GM23338 (cell line): Measurements from ENCODE around the gene OCIAD1.

Experiments used
- CTCF ChIP-seq, 2 experiments: fragments of 200-600 bp in 1 of 2; sonication (generic) in 1 of 2; conservative IDR thresholded peaks; 2 replicates each; pipeline versions ENCODE4 v1.5.1 to v1.6.1; 2016 to 2017; ENCODE audit warnings: antibody characterized with exemption in 2 of 2, low read depth in 2 of 2, mild to moderate bottlenecking in 2 of 2, moderate library complexity in 1 of 2
- ETS1 ChIP-seq: IDR thresholded peaks from 2 replicates; pipeline ENCODE4 v1.6.1; 2016; ENCODE audit warnings: antibody characterized with exemption
- EZH2 ChIP-seq: fragments of 200-600 bp; sonication (generic); IDR thresholded peaks from one replicate; pipeline ENCODE4 v1.8.0; 2017; ENCODE audit warnings: antibody characterized with exemption, mild to moderate bottlenecking, low read depth; ENCODE audit not compliant: unreplicated experiment
- EZH2phosphoT487 ChIP-seq: fragments of 200-600 bp; sonication (generic); IDR thresholded peaks from one replicate; pipeline ENCODE4 v1.8.1; 2018; ENCODE audit warnings: antibody characterized with exemption; ENCODE audit not compliant: unreplicated experiment
- JUNB ChIP-seq: IDR thresholded peaks from one replicate; pipeline ENCODE4 v1.6.1; 2016; ENCODE audit warnings: antibody characterized with exemption; ENCODE audit not compliant: unreplicated experiment
- POLR2AphosphoS5 ChIP-seq: IDR thresholded peaks from 2 replicates; pipeline ENCODE4 v1.6.1; 2016; ENCODE audit warnings: antibody characterized with exemption, low read depth
- REST ChIP-seq: IDR thresholded peaks from one replicate; pipeline ENCODE4 v1.6.1; 2018; ENCODE audit warnings: antibody characterized with exemption; ENCODE audit not compliant: unreplicated experiment
- STAT1 ChIP-seq: IDR thresholded peaks from one replicate; pipeline ENCODE4 v1.6.1; 2016; ENCODE audit warnings: antibody characterized with exemption; ENCODE audit not compliant: unreplicated experiment

GRCh38 chr4:48904101-48904500, 73.2 kb downstream of the OCIAD1 start:
- TF ChIP-seq EZH2 (no peak), CTCF (conservative IDR thresholded peaks at IDR 0.05; ENCODE audit: low read depth in 2 of 2) (no peak), EZH2phosphoT487 (no peak), REST (no peak), JUNB (no peak), STAT1 (no peak), POLR2AphosphoS5 (no peak), ETS1 (no peak)
